ENCODE data around the gene PFDN1.

DNA sequence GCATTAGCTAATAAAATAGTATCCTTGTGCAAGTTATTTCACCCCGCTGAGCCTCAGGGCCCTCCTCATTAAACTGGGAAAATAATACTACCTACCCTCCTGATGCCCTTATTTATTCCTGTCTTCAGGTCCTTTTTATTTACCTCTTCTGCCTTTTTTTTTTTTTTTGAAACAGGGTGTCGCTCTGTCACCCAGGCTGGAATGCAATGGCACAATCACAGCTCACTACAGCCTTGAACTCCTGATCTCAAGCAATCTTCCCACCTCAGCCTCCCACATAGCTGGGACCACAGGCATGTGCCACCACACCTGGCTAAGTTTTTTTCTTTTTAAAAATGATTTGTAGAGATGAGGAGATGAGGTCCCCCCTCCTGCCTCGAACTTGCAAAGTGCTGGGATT lies 22.6 kb upstream of the PFDN1 start:
- TF ChIP-seq, protein P1, sequence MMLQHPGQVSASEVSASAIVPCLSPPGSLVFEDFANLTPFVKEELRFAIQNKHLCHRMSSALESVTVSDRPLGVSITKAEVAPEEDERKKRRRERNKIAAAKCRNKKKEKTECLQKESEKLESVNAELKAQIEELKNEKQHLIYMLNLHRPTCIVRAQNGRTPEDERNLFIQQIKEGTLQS (IDR thresholded peaks at IDR 0.05) = no peak
- TF ChIP-seq RXRA (IDR thresholded peaks at IDR 0.05) (no peak), RAD21 (IDR thresholded peaks at IDR 0.05) (no peak), JUND (IDR thresholded peaks at IDR 0.05) (no peak), FOXA2 (IDR thresholded peaks at IDR 0.05) (no peak), SP1 (IDR thresholded peaks at IDR 0.05) (no peak)
- TF ChIP-seq, protein P2, sequence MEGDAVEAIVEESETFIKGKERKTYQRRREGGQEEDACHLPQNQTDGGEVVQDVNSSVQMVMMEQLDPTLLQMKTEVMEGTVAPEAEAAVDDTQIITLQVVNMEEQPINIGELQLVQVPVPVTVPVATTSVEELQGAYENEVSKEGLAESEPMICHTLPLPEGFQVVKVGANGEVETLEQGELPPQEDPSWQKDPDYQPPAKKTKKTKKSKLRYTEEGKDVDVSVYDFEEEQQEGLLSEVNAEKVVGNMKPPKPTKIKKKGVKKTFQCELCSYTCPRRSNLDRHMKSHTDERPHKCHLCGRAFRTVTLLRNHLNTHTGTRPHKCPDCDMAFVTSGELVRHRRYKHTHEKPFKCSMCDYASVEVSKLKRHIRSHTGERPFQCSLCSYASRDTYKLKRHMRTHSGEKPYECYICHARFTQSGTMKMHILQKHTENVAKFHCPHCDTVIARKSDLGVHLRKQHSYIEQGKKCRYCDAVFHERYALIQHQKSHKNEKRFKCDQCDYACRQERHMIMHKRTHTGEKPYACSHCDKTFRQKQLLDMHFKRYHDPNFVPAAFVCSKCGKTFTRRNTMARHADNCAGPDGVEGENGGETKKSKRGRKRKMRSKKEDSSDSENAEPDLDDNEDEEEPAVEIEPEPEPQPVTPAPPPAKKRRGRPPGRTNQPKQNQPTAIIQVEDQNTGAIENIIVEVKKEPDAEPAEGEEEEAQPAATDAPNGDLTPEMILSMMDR (IDR thresholded peaks at IDR 0.05; ENCODE audit: low read depth, low read length, missing input control) = no peak
- TF ChIP-seq, protein P3, sequence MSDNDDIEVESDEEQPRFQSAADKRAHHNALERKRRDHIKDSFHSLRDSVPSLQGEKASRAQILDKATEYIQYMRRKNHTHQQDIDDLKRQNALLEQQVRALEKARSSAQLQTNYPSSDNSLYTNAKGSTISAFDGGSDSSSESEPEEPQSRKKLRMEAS (IDR thresholded peaks at IDR 0.05) = no peak
- TF ChIP-seq, protein P4, sequence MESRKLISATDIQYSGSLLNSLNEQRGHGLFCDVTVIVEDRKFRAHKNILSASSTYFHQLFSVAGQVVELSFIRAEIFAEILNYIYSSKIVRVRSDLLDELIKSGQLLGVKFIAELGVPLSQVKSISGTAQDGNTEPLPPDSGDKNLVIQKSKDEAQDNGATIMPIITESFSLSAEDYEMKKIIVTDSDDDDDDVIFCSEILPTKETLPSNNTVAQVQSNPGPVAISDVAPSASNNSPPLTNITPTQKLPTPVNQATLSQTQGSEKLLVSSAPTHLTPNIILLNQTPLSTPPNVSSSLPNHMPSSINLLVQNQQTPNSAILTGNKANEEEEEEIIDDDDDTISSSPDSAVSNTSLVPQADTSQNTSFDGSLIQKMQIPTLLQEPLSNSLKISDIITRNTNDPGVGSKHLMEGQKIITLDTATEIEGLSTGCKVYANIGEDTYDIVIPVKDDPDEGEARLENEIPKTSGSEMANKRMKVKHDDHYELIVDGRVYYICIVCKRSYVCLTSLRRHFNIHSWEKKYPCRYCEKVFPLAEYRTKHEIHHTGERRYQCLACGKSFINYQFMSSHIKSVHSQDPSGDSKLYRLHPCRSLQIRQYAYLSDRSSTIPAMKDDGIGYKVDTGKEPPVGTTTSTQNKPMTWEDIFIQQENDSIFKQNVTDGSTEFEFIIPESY (IDR thresholded peaks at IDR 0.05) = no peak
- TF ChIP-seq, protein P5, sequence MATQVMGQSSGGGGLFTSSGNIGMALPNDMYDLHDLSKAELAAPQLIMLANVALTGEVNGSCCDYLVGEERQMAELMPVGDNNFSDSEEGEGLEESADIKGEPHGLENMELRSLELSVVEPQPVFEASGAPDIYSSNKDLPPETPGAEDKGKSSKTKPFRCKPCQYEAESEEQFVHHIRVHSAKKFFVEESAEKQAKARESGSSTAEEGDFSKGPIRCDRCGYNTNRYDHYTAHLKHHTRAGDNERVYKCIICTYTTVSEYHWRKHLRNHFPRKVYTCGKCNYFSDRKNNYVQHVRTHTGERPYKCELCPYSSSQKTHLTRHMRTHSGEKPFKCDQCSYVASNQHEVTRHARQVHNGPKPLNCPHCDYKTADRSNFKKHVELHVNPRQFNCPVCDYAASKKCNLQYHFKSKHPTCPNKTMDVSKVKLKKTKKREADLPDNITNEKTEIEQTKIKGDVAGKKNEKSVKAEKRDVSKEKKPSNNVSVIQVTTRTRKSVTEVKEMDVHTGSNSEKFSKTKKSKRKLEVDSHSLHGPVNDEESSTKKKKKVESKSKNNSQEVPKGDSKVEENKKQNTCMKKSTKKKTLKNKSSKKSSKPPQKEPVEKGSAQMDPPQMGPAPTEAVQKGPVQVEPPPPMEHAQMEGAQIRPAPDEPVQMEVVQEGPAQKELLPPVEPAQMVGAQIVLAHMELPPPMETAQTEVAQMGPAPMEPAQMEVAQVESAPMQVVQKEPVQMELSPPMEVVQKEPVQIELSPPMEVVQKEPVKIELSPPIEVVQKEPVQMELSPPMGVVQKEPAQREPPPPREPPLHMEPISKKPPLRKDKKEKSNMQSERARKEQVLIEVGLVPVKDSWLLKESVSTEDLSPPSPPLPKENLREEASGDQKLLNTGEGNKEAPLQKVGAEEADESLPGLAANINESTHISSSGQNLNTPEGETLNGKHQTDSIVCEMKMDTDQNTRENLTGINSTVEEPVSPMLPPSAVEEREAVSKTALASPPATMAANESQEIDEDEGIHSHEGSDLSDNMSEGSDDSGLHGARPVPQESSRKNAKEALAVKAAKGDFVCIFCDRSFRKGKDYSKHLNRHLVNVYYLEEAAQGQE (IDR thresholded peaks at IDR 0.05) = no peak
